ENCODE results near the gene RAB20. TPM values are rescaled to one million over a fixed set of nuclear protein-coding genes. Genes with fewer than 3 reads are reported as not detected.

RAB20 gene
- total and polyA plus RNA-seq, 2 of the 8 experiments (the other 6 are each of a cell fraction or from before 2014, with no cell fraction given) = 14.8 to 27.9 TPM

- TF ChIP-seq RNF2 (IDR thresholded peaks at IDR 0.05; ENCODE audit: borderline replicate concordance, low read depth, low read length, missing control alignments, poor library complexity, severe bottlenecking) (no peak), MAFK (IDR thresholded peaks at IDR 0.05; ENCODE audit: low read depth, low read length) (no peak), ATF3 (IDR thresholded peaks at IDR 0.05; ENCODE audit: insufficient read depth, low read depth, low read length) (no peak), HDAC6 (IDR thresholded peaks at IDR 0.05; ENCODE audit: low read depth, low read length) (no peak), CTBP2 (IDR thresholded peaks at IDR 0.05; ENCODE audit: borderline replicate concordance, insufficient read depth, insufficient read length, low read length) (no peak), YY1 (IDR thresholded peaks at IDR 0.05; ENCODE audit: low read depth, low read length) (no peak), BCL11A (IDR thresholded peaks at IDR 0.05; ENCODE audit: low read depth in 2 of 2, low read length in 2 of 2) (no peak)
Measured at GRCh38 chr13:110552767-110553166, 8.8 kb downstream of the RAB20 start (continued).
